Psoas muscle (tissue), 8 donors: Measurements from ENCODE around the gene PANK4. TPM values are rescaled to one million over a fixed set of nuclear protein-coding genes. Genes with fewer than 3 reads are reported as not detected.

ENCODE experiments used
- ATAC-seq, 4 donors: fragments of 200-7000 bp; cut with Tn5 transposase; one replicate each; pipeline ENCODE4 v1.9.1; 2020; ENCODE audit warnings: moderate library complexity in 3 of 4, mild to moderate bottlenecking in 2 of 4
- DNase-seq, 2 donors: peaks; one replicate each; pipeline ENCODE4 v3.0.0-alpha.2; 2020
- H3K27ac ChIP-seq: fragments of 200-600 bp; one replicate; pipeline ENCODE4 v1.8.0; 2022
- H3K27me3 ChIP-seq, 3 donors: fragments of 200-600 bp in 1 of 3; one replicate each; pipeline versions ENCODE4 v1.6.1 to v1.8.0; 2013 to 2022; ENCODE audit warnings: low read length in 2 of 3, mild to moderate bottlenecking in 2 of 3, moderate library complexity in 1 of 3; ENCODE audit not compliant: insufficient read depth in 3 of 3
- H3K36me3 ChIP-seq, 2 donors: fragments of 200-600 bp in 1 of 2; one replicate each; pipeline versions ENCODE4 v1.6.1 to v1.8.0; 2013 to 2022; ENCODE audit warnings: low read depth in 1 of 2, mild to moderate bottlenecking in 1 of 2, moderate library complexity in 1 of 2; ENCODE audit not compliant: insufficient read depth in 1 of 2
- H3K4me1 ChIP-seq: fragments of 200-600 bp; one replicate; pipeline ENCODE4 v1.8.0; 2022
- H3K4me3 ChIP-seq: fragments of 200-600 bp; one replicate; pipeline ENCODE4 v1.8.0; 2022; ENCODE audit warnings: mild to moderate bottlenecking
- H3K9me3 ChIP-seq: fragments of 200-600 bp; one replicate; pipeline ENCODE4 v1.8.0; 2022
- WGBS, 3 donors: extraction: QIAGEN DNeasy Blood & Tissue Kit; methylation state at CpG; one replicate each; pipeline versions ENCODE4 v1.1.6 to v1.1.7; 2013; 5-methylcytosine and 5-hydroxymethylcytosine counted together
- intact Hi-C, 2 donors: fragments of 100-400 bp; cut with DNase I; formaldehyde crosslinking; loops; one replicate each; pipeline versions ENCODE4 v1.11.0 to v1.14.2; 2022
- polyA plus RNA-seq, 3 donors: library from polyadenylated mRNA; stranded (reverse); fragments of 200-250 nt; gene quantifications; one replicate each; pipeline ENCODE4 v1.2.3, GENCODE V29; 2013
- total RNA-seq, 4 donors: library from RNA; stranded (reverse); fragmentation: NEBNext Ultra II Directional in 2 of 4; extraction: Animal tissue kit (Norgen Biotek cat#: 25700) in 2 of 4; gene quantifications; one replicate each; pipeline versions ENCODE4 v1.2.1 to v1.2.4, GENCODE V29; 2021 to 2023
- TF ChIP-seq, protein P1 (sequence below): fragments of 200-600 bp; IDR thresholded peaks from one replicate; pipeline ENCODE4 v1.8.0; 2022; ENCODE audit warnings: antibody characterized with exemption
- donor health status: healthy with polysubstance abuse.
- donor health status: DM: no; HTN: no; CAD: no; lungs with moderate emphysema.
- donor health status: Bipolar disorder and iron deficiency.
- donor health status: healthy.
- donor health status: DM: yes; HTN: yes; CAD: no.
- donor health status: DM: no; HTN: no; CAD: no.
- donor health status: DM: no; HTN: no; CAD: no.
- donor health status: DM: yes; HTN: yes; CAD: no.

PANK4 gene
- total and polyA plus RNA-seq, 7 donors, result 29.0 to 45.1 (median 31.9) TPM

DNA sequence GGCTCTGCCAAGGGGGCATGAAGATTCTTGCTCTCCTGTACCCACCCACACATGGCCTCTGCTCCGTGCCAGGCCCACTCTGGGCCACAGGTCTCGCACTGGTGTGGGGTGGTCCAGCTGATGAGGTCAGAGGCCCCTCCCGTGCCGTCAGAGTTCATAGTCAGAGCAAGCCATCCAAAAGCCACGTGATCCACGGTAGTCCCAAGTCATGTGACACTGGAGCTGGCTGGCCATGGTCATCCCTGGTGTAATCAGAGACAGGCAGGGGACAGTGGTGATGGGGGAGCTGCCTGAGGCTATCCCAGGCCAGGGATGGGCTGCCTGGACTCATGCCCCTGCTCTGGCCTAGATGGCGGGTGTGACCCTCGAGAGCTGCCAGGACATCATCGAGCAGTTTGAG is 39.8 kb downstream of the PANK4 start:
- DNase-seq (no peak), ATAC-seq (no peak)
- no peaks in the 10 kb centered on the region for H3K36me3 ChIP-seq
- no peak overlapping the region for H3K4me3 ChIP-seq
- TF ChIP-seq, protein P1, sequence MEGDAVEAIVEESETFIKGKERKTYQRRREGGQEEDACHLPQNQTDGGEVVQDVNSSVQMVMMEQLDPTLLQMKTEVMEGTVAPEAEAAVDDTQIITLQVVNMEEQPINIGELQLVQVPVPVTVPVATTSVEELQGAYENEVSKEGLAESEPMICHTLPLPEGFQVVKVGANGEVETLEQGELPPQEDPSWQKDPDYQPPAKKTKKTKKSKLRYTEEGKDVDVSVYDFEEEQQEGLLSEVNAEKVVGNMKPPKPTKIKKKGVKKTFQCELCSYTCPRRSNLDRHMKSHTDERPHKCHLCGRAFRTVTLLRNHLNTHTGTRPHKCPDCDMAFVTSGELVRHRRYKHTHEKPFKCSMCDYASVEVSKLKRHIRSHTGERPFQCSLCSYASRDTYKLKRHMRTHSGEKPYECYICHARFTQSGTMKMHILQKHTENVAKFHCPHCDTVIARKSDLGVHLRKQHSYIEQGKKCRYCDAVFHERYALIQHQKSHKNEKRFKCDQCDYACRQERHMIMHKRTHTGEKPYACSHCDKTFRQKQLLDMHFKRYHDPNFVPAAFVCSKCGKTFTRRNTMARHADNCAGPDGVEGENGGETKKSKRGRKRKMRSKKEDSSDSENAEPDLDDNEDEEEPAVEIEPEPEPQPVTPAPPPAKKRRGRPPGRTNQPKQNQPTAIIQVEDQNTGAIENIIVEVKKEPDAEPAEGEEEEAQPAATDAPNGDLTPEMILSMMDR, result no peak
- no peaks in the 10 kb centered on the region for H3K27me3 ChIP-seq
- peaks cover 3% of the 10 kb centered on the region for H3K9me3 ChIP-seq
- intact Hi-C loops, result no loop called here
- no peak overlapping the region for H3K27ac ChIP-seq
- H3K4me1 ChIP-seq, result no peaks in the 10 kb centered on the region
- WGBS, 3 donors, result 61 to 65% (median 62%) methylated on average over 9 of the region's 9 CpGs

DNA sequence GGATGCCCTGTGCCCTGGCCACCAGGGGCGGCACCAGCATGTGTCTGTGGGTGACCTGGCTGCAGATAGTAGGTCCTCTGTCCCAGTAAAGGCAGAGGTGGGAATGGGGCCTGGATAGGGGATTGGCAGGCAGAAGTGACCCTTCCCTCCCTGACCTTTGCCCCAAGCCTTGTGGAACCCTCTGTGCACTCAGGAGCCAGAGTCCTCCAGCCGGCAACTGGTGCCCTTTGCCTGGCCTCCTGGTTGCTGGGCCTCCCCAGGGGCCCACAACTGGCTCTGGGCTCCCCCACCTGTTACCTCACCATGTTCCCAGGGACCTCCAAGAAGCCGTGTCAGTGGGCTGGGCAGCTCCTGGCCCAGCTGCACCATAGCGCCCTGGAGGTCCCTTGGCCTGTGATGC is 40.4 kb downstream of the PANK4 start:
- Histone ChIP-seq H3K27me3 (no peaks in the 10 kb centered on the region), H3K27ac (no peak overlapping the region), H3K9me3 (peaks cover 3% of the 10 kb centered on the region), H3K4me3 (no peak overlapping the region), H3K4me1 (no peaks in the 10 kb centered on the region), H3K36me3 (no peaks in the 10 kb centered on the region)
- 66 to 83% (median 71%) methylated on average over 4 of the region's 4 CpGs for WGBS, 3 donors
- ATAC-seq (no peak), DNase-seq (no peak)
- TF ChIP-seq, protein P1, result no peak
- intact Hi-C loops, result no loop called here

- intact Hi-C loops, result no loop called here
- no peak overlapping the region for H3K27ac ChIP-seq
- no peaks in the 10 kb centered on the region for H3K4me1 ChIP-seq
- no peak overlapping the region for H3K4me3 ChIP-seq
- H3K9me3 ChIP-seq, result peaks cover 3% of the 10 kb centered on the region
- H3K27me3 ChIP-seq, result no peaks in the 10 kb centered on the region
- TF ChIP-seq, protein P1, result no peak
- WGBS, 3 donors, result 70 to 75% (median 71%) methylated on average over 12 to 16 of the region's 16 CpGs
- ATAC-seq (no peak), DNase-seq (no peak)
- H3K36me3 ChIP-seq, result no peaks in the 10 kb centered on the region
These were observed 42.4 kb downstream of the PANK4 start for GRCh38 chr1:2483970-2484369.

DNA sequence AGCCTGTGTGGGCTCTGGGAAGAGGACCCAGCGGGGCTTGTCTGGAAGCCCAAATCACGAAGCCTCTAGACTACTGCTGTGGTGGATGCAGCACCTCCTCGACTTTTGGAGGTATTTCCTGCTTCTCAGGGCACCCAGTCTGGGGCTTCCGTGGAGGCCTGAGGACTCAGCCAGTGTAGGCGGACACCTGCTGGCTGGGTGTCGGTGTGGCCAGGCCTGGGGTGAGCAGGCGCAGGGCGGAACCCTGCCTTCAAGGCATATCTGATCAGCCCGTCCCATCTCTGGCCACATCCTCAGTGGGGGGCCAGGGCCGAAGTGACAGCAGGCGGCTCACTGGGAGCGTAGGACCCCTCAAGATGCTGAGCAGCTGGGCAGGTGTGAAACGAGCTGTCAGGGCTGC is 43.4 kb downstream of the PANK4 start:
- TF ChIP-seq, protein P1, result no peak
- Histone ChIP-seq H3K9me3 (no peaks in the 10 kb centered on the region), H3K4me3 (no peak overlapping the region), H3K36me3 (no peaks in the 10 kb centered on the region), H3K4me1 (no peaks in the 10 kb centered on the region), H3K27me3 (no peaks in the 10 kb centered on the region), H3K27ac (no peak overlapping the region)
- 87 to 88% (median 87%) methylated on average over 13 of the region's 13 CpGs for WGBS, 3 donors
- intact Hi-C loops, result no loop called here
- DNase-seq, result no peak
- no peak for ATAC-seq

GRCh38 chr1:2482588-2482987 is 43.8 kb downstream of the PANK4 start:
- no peaks in the 10 kb centered on the region for H3K27me3 ChIP-seq
- no peaks in the 10 kb centered on the region for H3K4me1 ChIP-seq
- H3K4me3 ChIP-seq, result no peak overlapping the region
- 67 to 76% (median 72%) methylated on average over 11 of the region's 11 CpGs for WGBS, 3 donors
- H3K9me3 ChIP-seq, result no peaks in the 10 kb centered on the region
- no peaks in the 10 kb centered on the region for H3K36me3 ChIP-seq
- intact Hi-C loops, result no loop called here
- no peak overlapping the region for H3K27ac ChIP-seq
- no peak for DNase-seq
- TF ChIP-seq, protein P1, result no peak
- ATAC-seq, result no peak
